IMR-90 (cell line): ENCODE data around the gene GNG2.

Experiments used
- BHLHE40 ChIP-seq: fragments of 150-350 bp; IDR thresholded peaks from 2 replicates; pipeline ENCODE4 v1.6.1; 2016; ENCODE audit warnings: mild to moderate bottlenecking, low read depth, low read length
- CEBPB ChIP-seq: IDR thresholded peaks from 2 replicates; pipeline ENCODE4 v1.6.1; 2012; ENCODE audit warnings: low read depth, low read length, improper control_type of control experiment
- CHD1 ChIP-seq: IDR thresholded peaks from 2 replicates; pipeline ENCODE4 v1.6.1; 2012; ENCODE audit warnings: low read depth, low read length, improper control_type of control experiment
- ELK1 ChIP-seq: fragments of 150-350 bp; IDR thresholded peaks from 2 replicates; pipeline ENCODE4 v1.6.1; 2016; ENCODE audit warnings: low read depth, mild to moderate bottlenecking, low read length, moderate library complexity, borderline replicate concordance
- MAZ ChIP-seq: IDR thresholded peaks from 2 replicates; pipeline ENCODE4 v1.6.1; 2012; ENCODE audit warnings: low read depth, mild to moderate bottlenecking, low read length, improper control_type of control experiment, moderate library complexity, borderline replicate concordance
- MXI1 ChIP-seq: IDR thresholded peaks from 2 replicates; pipeline ENCODE4 v1.6.1; 2012; ENCODE audit warnings: low read depth, mild to moderate bottlenecking, low read length, moderate library complexity, borderline replicate concordance
- NFE2L2 ChIP-seq: fragments of 150-350 bp; IDR thresholded peaks from 2 replicates; pipeline ENCODE4 v1.6.1; 2016; ENCODE audit warnings: low read depth, mild to moderate bottlenecking, low read length
- POLR2A ChIP-seq: IDR thresholded peaks from 2 replicates; pipeline ENCODE4 v1.6.1; 2012; ENCODE audit warnings: mild to moderate bottlenecking, low read depth, low read length
- RAD21 ChIP-seq: IDR thresholded peaks from 2 replicates; pipeline ENCODE4 v1.6.1; 2012; ENCODE audit warnings: low read length, improper control_type of control experiment
- RCOR1 ChIP-seq: IDR thresholded peaks from 2 replicates; pipeline ENCODE4 v1.6.1; 2012; ENCODE audit warnings: mild to moderate bottlenecking, low read length, improper control_type of control experiment; ENCODE audit not compliant: insufficient replicate concordance
- SMC3 ChIP-seq: fragments of 150-350 bp; IDR thresholded peaks from 2 replicates; pipeline ENCODE4 v1.6.1; 2016; ENCODE audit warnings: low read depth, mild to moderate bottlenecking, antibody characterized with exemption, low read length, moderate library complexity
- USF2 ChIP-seq: fragments of 150-350 bp; IDR thresholded peaks from 2 replicates; pipeline ENCODE4 v1.6.1; 2017; ENCODE audit warnings: mild to moderate bottlenecking, antibody characterized with exemption, low read length, low read depth
- TF ChIP-seq, protein P1 (sequence below): conservative IDR thresholded peaks from 2 replicates; pipeline ENCODE4 v1.5.1; 2012; ENCODE audit warnings: mild to moderate bottlenecking, low read depth, low read length, improper control_type of control experiment

- TF ChIP-seq RCOR1: no peak
- TF ChIP-seq, protein P1, sequence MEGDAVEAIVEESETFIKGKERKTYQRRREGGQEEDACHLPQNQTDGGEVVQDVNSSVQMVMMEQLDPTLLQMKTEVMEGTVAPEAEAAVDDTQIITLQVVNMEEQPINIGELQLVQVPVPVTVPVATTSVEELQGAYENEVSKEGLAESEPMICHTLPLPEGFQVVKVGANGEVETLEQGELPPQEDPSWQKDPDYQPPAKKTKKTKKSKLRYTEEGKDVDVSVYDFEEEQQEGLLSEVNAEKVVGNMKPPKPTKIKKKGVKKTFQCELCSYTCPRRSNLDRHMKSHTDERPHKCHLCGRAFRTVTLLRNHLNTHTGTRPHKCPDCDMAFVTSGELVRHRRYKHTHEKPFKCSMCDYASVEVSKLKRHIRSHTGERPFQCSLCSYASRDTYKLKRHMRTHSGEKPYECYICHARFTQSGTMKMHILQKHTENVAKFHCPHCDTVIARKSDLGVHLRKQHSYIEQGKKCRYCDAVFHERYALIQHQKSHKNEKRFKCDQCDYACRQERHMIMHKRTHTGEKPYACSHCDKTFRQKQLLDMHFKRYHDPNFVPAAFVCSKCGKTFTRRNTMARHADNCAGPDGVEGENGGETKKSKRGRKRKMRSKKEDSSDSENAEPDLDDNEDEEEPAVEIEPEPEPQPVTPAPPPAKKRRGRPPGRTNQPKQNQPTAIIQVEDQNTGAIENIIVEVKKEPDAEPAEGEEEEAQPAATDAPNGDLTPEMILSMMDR: no peak
- no peak for TF ChIP-seq POLR2A
- no peak for TF ChIP-seq CEBPB
- TF ChIP-seq RAD21: no peak
- no peak for TF ChIP-seq BHLHE40
- TF ChIP-seq USF2: no peak
- no peak for TF ChIP-seq MXI1
- TF ChIP-seq SMC3: no peak
- no peak for TF ChIP-seq CHD1
- TF ChIP-seq NFE2L2: no peak
- TF ChIP-seq MAZ: no peak
- TF ChIP-seq ELK1: no peak
These were observed 68.8 kb downstream of the GNG2 start for GRCh38 chr14:51929166-51929565.
